ENCODE measurements around the gene ZNF862. TPM values are rescaled to one million over a fixed set of nuclear protein-coding genes. Genes with fewer than 3 reads are reported as not detected.

Gene ZNF862
- total and polyA plus RNA-seq, 10 of the 15 experiments (the other 5 are each of a cell fraction or from before 2014, with no cell fraction given) = 0.49 to 7.7 (median 3.5) TPM

DNA sequence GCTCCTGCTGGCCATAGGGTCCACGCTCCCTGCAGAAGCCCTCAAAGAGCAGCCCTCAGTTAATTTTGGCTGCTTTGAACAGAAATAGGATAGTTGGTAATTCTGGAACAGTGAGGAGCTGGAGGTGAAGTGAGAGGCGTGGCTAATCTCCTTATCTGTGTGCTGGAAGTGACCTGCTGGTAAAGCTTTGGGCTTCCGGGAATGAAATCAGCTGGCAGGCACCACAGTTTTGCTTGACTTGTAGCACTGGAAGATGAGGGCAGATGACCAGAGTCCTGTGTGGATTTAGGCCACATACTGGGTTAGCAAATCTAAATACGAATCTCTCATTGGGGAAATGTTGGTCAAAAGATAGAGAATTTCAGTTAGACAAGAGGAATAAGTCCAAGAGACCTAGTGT lies 45.8 kb downstream of the ZNF862 start:
- Histone ChIP-seq H3K4me2 (ENCODE audit: control insufficient read depth, insufficient read depth) (no peak overlapping the region), H2AFZ (ENCODE audit: control insufficient read depth, low read depth, low read length) (no peak overlapping the region), H3K9ac (ENCODE audit: control insufficient read depth, insufficient read depth, low read length) (no peak overlapping the region), H3K4me1 (ENCODE audit: control insufficient read depth, insufficient read depth, low read length) (no peaks in the 10 kb centered on the region), H4K20me1 (ENCODE audit: control insufficient read depth, insufficient read depth) (no peaks in the 10 kb centered on the region), H3K36me3 (ENCODE audit: control insufficient read depth in 2 of 2, insufficient read depth in 2 of 2, low read length in 1 of 2) (no peaks in the 10 kb centered on the region; a peak in 2 of 4 replicates), H3K79me2 (ENCODE audit: control insufficient read depth, insufficient read depth, low read length) (no peaks in the 10 kb centered on the region), H3K9me3 (replicated peaks; ENCODE audit: control insufficient read depth, insufficient read depth, low read length) (no peaks in the 10 kb centered on the region), H3K27me3 (replicated peaks in 1 of 2; ENCODE audit: control insufficient read depth in 2 of 2, insufficient read depth in 2 of 2, low read length in 1 of 2) (no peaks in the 10 kb centered on the region), H3K27ac (ENCODE audit: control insufficient read depth, insufficient read depth) (no peak overlapping the region), H3K4me3 (no peak overlapping the region)
- in situ Hi-C loops (cut with MboI) (no loop called here), intact Hi-C loops (cut with micrococcal nuclease; ENCODE audit: unreplicated experiment) (no loop called here)
- TF ChIP-seq, protein P1, sequence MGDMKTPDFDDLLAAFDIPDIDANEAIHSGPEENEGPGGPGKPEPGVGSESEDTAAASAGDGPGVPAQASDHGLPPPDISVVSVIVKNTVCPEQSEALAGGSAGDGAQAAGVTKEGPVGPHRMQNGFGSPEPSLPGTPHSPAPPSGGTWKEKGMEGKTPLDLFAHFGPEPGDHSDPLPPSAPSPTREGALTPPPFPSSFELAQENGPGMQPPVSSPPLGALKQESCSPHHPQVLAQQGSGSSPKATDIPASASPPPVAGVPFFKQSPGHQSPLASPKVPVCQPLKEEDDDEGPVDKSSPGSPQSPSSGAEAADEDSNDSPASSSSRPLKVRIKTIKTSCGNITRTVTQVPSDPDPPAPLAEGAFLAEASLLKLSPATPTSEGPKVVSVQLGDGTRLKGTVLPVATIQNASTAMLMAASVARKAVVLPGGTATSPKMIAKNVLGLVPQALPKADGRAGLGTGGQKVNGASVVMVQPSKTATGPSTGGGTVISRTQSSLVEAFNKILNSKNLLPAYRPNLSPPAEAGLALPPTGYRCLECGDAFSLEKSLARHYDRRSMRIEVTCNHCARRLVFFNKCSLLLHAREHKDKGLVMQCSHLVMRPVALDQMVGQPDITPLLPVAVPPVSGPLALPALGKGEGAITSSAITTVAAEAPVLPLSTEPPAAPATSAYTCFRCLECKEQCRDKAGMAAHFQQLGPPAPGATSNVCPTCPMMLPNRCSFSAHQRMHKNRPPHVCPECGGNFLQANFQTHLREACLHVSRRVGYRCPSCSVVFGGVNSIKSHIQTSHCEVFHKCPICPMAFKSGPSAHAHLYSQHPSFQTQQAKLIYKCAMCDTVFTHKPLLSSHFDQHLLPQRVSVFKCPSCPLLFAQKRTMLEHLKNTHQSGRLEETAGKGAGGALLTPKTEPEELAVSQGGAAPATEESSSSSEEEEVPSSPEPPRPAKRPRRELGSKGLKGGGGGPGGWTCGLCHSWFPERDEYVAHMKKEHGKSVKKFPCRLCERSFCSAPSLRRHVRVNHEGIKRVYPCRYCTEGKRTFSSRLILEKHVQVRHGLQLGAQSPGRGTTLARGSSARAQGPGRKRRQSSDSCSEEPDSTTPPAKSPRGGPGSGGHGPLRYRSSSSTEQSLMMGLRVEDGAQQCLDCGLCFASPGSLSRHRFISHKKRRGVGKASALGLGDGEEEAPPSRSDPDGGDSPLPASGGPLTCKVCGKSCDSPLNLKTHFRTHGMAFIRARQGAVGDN (IDR thresholded peaks at IDR 0.05) = no peak
- no peak for TF ChIP-seq IKZF1 (conservative IDR thresholded peaks at IDR 0.05)
- TF ChIP-seq NR2F1 (conservative IDR thresholded peaks at IDR 0.05) = no peak
- TF ChIP-seq FOXK2 (IDR thresholded peaks at IDR 0.05) = no peak
- no peak for TF ChIP-seq MTA3 (IDR thresholded peaks at IDR 0.05; ENCODE audit: borderline replicate concordance, low read length)
- no peak for TF ChIP-seq FOXM1 (IDR thresholded peaks at IDR 0.05; ENCODE audit: low read depth, low read length)
- no peak for TF ChIP-seq SMC3 (IDR thresholded peaks at IDR 0.05; ENCODE audit: borderline replicate concordance, low read length)
- POLR2A ChIA-PET = no interaction called here
- no peak for DNase-seq (ENCODE audit: low read depth, low spot score)
- peak; percentile 41 for FAIRE-seq
- ATAC-seq = no peak
- CTCF ChIA-PET = interaction anchor here (1.2 kb wide), 2 partner anchors 9 to 37 kb away, joined by 3 read pairs; no protein-coding TSS in a partner anchor
- SMC1A ChIA-PET (ENCODE audit: uncharacterized antibody, unreplicated experiment) = interaction anchor here (0.9 to 1.2 kb wide), 2 partner anchors 14 to 16 kb away, joined by 3 read pairs; no protein-coding TSS in a partner anchor
- RAD21 ChIA-PET (ENCODE audit: unreplicated experiment) = no interaction called here
- WGBS (ENCODE audit: insufficient coverage, insufficient replicate concordance, low lambda C conversion rate, missing lambda C conversion rate) = 100% methylated on average over 4 of the region's 4 CpGs
- BruUV-seq (replicated peaks) = no TSS peak

Data from GM12878 (cell line).